HG03139 (cell line): ENCODE results near the gene NFKBIA.
A peak's percentile ranks its signal among the peaks of the same experiment; 100 is the strongest.
"Not testable (repeated sequence)": the region's sequence is repeated elsewhere in the genome, so short reads cannot be mapped to it uniquely, and the experiment has no call there.

Experiments
- ATAC-seq: cut with Tn5 transposase; IDR thresholded peaks from one replicate; pipeline ENCODE4 v1.9.1; 2021; ENCODE audit not compliant: unreplicated experiment

NFKBIA gene

DNA sequence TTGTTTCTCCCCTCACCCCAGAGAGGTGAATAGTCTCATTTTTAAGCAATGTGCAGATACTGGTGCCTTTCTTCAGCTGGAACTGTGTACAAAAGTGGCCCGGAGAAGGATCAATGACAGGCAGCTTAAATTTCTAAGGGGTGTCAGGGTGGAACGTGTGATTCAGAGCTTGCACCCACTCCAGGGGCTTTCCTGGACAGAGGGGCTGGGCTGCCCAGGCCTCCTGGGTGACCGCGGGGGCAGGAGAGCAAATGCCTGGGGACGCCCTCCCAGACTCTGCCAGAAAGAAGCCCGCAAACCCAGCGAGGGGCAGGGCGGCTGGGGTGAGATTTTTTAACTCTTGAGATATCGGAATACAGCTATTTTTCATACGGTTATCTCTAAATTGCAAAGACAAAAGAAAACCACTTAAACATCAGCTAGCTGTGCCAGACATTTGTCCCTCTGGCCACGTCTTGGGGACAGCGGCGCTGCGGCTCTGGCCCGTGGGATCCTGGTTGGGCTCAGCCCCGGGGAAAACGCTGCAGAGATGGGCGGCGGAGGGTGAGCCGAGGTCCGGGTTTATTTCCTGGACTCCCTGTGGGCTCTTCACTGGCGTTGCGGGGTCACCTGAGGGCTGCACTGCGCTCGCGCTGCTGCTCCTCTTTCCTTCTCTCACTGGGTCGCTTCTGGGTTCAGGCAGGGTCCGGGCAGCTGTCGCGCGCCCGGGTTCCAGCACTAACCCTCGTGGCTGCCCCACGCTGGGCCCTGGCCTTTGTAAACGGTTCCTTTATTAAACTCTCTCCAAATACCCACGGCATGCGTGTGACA lies 35.8 kb downstream of the NFKBIA start:
- no peak for ATAC-seq

DNA sequence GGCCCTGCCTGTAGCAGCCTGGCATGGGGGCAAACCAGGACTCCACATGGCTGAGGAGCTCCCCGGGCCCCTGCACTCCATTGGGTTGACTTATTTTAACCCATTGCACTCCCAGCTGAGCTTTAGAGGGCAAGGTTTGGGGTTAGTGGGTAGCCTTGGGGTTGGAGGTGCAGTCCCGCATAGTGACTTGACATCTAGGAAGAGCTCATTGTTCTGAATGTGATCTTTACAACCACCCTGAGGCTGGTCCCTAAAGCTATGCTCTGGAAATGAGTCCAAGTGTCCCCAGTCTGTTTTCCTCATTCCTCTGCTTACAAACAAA lies 36.4 kb downstream of the NFKBIA start:
- ATAC-seq: no peak

DNA sequence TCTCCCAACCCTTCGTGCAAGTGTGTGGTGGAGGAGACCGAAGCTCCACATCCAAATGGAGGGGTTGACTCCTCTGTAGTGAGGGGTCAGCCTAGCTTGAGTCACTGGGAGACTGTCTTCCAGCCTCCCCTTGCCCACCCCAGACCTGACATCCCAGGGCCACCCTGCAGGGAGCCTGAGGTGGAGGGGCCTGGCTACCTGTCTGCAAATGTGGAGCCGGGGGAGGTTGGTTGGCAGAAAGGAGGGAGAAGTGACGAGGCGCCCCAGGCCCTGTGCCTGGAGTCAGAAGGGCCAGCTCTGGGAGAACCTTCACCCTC lies 37.5 kb downstream of the NFKBIA start:
- ATAC-seq: no peak

DNA sequence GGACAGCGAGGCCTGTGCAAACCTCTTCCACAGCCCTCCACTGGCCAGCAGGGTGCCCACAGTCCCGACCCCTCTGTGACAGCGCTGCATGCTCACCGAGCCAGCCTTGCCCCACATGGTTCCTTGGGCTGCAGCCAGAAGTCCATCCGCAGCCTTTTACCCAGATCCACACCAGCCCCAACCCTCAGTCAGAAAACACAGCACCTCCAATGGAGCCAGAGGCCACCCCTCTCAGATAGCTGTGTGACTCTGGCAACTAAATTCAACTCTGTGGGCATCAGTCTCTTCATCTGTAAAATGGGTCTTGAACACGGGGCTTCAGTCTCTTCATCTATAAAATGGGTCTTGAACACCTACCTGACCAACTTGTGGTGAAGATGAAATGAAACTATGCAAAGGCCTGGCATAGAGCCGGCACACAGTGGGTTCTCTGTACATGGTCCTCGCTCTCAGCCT lies 38.0 kb downstream of the NFKBIA start:
- ATAC-seq: no peak

DNA sequence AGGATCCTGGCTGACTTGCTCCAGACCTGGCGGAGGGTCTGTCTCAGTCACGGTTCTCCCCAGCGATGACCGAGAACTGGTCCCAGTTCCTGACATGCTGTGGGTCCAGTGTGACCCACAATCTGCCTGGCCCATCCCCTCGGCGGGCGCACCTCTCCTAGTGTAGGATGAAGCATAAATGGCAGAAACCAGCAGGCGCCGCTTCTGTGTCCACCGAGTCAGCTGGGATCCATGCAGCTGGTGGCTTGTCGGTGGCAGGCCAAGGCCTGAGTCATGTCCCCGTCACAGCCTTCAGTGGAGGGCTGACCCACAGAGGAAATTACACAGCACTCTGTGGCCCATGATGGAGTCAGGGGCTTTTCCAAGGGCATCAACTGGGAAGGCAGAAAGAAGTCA lies 38.5 kb downstream of the NFKBIA start:
- no peak for ATAC-seq

DNA sequence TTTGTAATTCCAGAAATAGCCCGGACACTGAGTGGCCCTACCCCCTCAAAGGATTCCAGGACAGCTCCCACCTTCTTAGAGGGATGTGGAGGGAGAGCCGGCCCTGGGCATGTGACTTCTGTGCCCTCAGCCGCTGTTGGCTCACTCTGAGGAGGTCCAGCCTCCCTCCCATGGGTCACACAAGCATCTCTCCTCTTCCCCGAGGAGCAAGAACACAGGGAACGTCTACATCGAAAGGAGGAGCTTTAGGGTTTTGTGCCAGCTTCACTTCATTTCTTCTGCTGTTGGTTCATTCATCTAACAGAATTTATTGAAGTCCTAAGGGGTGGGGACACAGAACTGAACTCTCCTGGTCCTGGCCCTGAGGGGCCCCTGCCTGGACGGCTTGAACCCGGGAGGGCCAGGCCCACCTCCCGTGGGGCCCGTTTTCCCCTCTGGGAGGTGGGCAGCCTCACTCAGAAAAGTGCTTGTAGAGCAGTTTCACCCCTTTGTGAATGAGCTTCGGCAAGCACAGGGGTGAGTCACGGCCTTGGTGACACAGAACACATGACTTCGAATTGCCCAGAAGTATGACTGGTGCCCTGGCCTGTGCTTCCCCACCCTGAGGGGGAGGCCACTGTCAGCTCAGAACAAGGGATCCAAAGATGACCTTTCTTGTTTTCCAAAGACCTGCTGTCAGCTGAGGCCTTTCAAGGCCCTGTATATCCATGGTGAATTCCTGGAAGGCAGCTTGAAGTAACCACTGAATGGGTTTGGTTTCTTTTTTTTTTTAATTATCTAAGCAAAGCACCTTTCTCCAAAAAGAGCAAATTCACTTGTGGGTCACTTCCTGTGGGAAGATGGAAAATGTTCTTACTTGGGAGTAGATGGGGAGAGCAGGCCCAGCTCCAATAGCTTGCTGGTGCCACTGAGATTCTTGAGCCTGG lies 39.2 kb downstream of the NFKBIA start:
- ATAC-seq: peak; percentile 49

DNA sequence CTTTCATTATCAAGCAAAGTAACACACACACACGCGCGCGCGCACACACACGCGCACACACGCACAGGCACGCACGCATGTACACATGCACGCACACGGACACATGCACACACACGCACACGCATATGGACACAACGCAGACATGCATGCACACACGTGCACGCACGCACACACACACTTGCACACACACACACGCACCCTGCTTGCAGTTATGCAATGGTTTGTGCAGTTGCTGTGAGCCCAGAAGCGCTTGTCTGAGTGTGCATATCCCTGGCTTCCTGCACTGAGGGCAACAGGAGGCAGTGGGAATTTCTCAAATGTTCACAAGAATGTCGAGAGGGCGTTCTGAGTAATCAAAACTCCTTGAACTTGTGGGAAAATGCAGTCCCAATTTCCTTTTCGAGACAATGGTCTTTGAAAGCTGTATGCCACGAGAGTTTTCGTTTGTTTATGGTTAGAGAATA lies 41.6 kb downstream of the NFKBIA start:
- ATAC-seq: no peak

DNA sequence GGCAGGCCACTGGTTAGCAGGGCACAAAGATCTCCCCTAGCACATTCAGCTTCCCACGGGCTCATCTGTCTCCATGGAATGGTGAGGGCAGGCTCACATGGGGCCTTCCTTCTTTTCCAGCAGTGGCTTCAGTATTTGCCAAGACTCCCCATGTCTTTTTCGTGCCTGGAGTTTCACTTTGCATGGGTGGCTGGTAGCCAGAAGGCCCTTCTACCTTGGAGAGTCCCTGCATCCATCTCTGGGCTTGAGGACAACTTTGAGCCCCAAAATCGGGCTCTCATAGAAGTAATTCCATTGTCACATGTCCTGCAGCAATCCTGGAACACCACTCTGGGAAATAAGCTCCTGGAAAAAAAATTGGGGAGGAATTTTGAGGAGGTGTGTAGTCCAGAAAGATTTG lies 42.1 kb downstream of the NFKBIA start:
- no peak for ATAC-seq

DNA sequence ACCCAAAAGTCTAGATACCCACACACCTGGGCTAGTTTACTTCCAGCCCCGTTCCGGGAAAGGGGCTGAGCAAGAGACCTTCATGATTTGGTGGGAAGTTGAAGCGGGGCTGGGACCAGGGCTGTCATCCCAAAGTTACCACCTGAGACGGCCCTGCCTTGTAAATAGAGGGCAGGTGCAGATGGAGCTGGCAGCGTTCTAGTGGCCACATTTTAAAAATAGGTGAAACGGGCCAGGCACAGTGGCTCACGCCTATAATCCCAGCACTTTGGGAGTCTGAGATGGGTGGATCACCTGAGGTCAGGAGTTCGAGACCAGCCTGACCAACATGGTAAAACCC lies 43.4 kb downstream of the NFKBIA start:
- no peak for ATAC-seq

DNA sequence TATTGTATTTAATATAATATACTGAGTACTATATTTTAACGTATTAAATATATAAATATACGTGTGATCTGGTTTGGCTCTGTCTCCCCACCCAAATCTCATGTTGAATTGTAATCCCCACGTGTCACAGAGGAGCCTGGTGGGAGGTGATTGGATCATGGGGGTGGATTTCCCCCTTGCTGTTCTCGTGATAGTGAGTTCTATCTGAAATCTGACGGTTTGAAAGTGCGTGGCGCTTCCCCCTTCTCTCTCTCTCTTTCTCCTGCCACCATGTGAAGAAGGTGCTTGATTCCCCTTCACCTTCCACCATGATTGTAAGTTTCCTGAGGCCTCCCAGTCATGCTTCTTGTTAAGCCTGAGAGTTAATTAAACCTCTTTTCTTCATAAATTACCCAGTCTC lies 44.9 kb downstream of the NFKBIA start:
- ATAC-seq: not testable (repeated sequence)

DNA sequence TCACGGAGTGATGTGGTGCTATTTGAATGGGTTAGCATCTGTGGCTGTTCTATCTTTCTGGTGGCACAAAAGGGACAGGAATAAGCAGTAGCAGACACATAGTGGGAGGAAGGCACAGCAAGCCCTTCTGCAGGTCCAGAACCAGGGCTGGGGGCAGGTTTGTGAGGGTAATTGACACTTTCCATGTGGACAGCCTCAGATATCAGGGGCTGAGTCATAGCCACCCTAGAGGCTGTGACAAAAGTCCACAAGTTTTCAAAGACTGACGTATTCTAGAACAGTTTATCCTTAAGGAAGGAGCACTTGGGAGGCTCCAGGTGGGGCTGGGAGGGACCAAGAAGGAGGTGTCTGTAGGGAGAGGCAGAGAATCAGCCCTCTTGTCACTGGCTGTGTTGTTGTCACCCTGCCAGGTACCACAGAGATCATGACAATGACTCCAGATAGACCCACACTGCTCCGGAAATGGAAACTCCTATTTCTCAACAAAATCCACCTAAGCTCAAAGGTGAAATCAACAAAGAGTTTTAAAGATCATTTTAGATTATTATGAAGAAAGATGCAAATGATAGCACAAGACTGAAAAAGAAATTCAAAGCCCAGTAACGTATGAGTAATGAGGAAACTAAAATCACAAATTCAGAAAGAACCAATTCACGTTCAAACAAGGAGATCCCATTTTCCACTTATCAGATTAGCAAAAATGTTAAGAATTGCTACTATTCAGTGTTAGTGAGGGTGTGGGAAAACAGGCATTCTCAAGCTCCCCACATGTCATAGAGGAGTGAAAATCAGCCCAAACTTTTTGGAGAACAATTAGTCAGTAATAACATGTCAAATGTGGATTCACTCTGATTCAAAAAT lies 48.3 kb downstream of the NFKBIA start:
- no peak for ATAC-seq

DNA sequence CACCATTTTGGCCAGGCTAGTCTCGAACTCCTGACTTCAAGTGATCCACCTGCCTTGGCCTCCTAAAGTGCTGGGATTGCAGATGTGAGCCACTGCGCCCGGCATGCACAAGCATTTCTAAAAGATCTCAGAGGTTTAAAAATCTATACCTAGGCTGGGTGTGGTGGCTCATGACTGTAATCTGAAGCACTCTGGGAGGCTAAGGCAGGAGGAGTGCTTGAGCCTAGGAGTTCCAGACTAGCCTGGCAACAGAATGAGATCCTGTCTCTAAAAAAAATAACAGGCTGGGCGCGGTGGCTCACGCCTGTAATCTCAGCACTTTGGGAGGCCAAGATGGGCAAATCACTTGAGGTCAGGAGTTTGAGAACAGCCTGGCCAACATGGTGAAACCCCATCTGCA lies 49.3 kb downstream of the NFKBIA start:
- not testable (repeated sequence) for ATAC-seq

DNA sequence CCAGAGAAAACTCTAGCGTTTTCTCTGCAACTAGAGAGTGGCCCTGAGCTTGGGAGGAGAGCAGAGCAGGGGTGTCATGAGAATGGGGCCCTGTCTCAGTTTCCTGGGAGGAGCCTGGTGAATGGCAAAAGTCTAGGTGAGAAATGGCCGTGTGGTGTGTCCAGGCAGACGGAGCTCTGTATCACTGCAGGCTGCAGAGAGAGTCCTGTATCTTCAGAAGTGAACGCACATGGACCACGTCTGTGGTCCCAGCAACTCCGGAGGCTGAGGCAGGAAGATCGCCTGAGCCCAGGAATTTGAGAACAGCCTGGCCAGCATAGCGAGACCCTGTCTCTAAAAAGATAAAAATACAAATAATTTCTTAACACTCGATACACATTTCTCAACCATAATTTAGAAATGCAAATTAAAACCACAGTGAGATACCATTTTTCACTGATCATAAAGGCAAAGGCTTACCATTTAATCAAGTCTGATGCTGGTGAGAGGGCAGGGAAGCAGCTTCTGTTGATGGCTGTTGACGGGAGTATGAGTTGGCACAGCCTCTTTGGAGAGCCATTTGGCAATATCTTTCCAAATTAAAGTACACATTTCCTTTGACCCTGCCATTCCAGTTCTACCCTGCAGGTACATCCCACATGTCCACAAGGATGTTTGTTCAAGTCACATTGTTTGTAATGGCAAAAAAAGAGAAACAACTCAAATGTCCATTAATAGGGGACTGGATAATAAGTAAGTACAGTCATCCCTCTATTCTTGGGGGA lies 51.0 kb downstream of the NFKBIA start:
- no peak for ATAC-seq

DNA sequence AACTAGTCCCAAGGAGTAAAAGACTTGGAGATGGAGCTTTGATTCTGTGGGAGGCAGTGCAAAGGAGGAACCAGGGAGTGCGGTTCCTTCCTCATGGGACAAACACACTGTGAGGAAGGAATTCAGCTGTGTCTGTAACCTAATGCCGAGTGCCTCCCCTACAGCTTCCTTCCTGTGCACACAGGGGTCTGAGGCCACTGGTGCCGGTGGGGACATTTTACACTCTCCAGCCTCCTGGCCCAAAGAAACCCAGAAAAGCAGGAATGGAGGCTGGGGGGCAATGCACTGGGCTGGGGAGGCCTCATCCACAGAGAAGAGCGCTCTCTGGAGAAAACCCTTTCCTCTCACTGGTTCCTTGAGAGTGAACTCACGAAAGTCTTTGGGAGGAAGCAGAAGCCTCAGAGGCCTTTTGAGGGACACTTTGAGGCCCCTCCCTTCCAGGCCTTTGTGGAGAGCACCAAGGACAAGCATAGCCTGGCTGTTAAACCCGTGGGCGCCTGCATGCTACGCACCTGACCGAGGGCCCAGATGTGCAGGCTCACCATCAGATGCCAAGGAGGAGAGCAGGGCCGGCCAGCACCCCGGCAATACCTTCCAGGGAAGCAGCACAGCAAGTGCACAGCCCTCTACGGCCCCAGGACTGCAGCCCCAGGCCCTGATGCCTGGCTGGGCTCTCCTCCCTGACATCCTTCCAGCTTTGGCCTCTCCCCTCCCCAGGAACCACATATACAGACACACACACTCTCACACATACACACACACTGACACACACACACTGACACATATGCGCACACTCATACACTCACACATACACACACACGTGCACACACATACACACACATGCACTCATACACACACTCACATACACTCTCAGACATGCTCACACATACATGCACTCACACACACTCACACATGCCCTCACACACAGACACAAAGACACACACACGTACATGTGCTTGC lies 52.0 kb downstream of the NFKBIA start:
- no peak for ATAC-seq

DNA sequence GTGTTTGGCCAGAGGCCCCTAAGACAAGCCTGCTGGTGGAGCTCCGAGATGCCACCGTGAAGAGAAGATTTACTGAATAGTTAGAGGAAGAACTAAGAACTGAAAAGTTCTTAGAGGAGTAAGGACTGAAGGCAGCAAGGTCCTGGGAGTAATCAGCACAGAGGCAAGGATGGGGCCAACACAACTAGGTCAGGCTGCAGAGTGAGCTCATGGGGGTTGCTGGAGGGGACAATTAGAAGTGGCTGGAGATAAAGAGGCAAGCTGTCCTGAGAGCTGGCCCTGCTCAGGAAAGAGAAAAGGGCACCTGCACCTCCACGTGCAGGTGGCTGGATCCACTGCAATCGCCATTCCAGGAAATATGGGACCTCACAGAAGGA lies 52.7 kb downstream of the NFKBIA start:
- ATAC-seq: no peak
